CD14-positive monocyte (primary cell): ENCODE data around the gene KIRREL3. TPM values are rescaled to one million over a fixed set of nuclear protein-coding genes. Genes with fewer than 3 reads are reported as not detected.

Experiments used
- DNase-seq, 3 donors: peaks; one replicate each; pipeline ENCODE4 v3.0.0-alpha.2; 2011 to 2022
- H2AFZ ChIP-seq: 2 replicates; pipeline ENCODE4 v1.6.0; 2012; ENCODE audit warnings: mild to moderate bottlenecking, low read depth, low read length, inconsistent platforms; ENCODE audit not compliant: insufficient read depth, poor library complexity, severe bottlenecking
- H3K27ac ChIP-seq, 2 donors: 1 replicate in 1 of 2; 2 replicates in 1 of 2; pipeline ENCODE4 v1.5.1; 2012 to 2013; ENCODE audit warnings: low read length in 2 of 2, control low read depth in 1 of 2, inconsistent platforms in 1 of 2, low read depth in 1 of 2, mild to moderate bottlenecking in 1 of 2
- H3K27me3 ChIP-seq, 2 donors: one replicate each; pipeline versions ENCODE4 v1.6.0 to v1.6.1; 2011 to 2013; ENCODE audit warnings: low read length in 2 of 2; ENCODE audit not compliant: control insufficient read depth in 2 of 2, insufficient read depth in 2 of 2
- H3K36me3 ChIP-seq, 2 donors: replicated peaks in 1 of 2; 1 replicate in 1 of 2; 2 replicates in 1 of 2; pipeline versions ENCODE4 v1.5.1 to v1.6.1; 2012 to 2013; ENCODE audit warnings: low read length in 2 of 2, control low read depth in 1 of 2, inconsistent platforms in 1 of 2, mild to moderate bottlenecking in 1 of 2; ENCODE audit not compliant: insufficient read depth in 2 of 2, control insufficient read depth in 1 of 2
- H3K4me1 ChIP-seq, 2 donors: 1 replicate in 1 of 2; 2 replicates in 1 of 2; pipeline versions ENCODE4 v1.5.1 to v1.6.1; 2012 to 2013; ENCODE audit warnings: low read length in 2 of 2, control low read depth in 1 of 2, inconsistent platforms in 1 of 2, mild to moderate bottlenecking in 1 of 2, moderate library complexity in 1 of 2; ENCODE audit not compliant: insufficient read depth in 2 of 2, control insufficient read depth in 1 of 2
- H3K4me2 ChIP-seq: replicated peaks from 2 replicates; pipeline ENCODE3; 2012; ENCODE audit warnings: low read length, moderate library complexity, mild to moderate bottlenecking; ENCODE audit not compliant: poor library complexity, severe bottlenecking; ENCODE audit errors: extremely low read depth
- H3K4me3 ChIP-seq, 3 experiments: fragments of 200-600 bp in 1 of 3; sonication (generic) in 1 of 3; replicated peaks in 1 of 3; 1 replicate in 2 of 3; 2 replicates in 1 of 3; pipeline ENCODE4 v1.5.1; 2011 to 2013; ENCODE audit warnings: low read length in 3 of 3, mild to moderate bottlenecking in 3 of 3, control low read depth in 2 of 3, low read depth in 2 of 3, inconsistent platforms in 1 of 3, moderate library complexity in 1 of 3
- H3K79me2 ChIP-seq: 2 replicates; pipeline ENCODE4 v1.6.0; 2012; ENCODE audit warnings: mild to moderate bottlenecking, control low read depth, inconsistent platforms, low read length, moderate library complexity; ENCODE audit not compliant: insufficient read depth
- H3K9ac ChIP-seq: 2 replicates; pipeline ENCODE4 v1.6.0; 2017; ENCODE audit warnings: low read length, mild to moderate bottlenecking; ENCODE audit not compliant: insufficient read depth, poor library complexity, severe bottlenecking
- H3K9me3 ChIP-seq, 2 donors: replicated peaks in 1 of 2; 1 replicate in 1 of 2; 2 replicates in 1 of 2; pipeline versions ENCODE4 v1.5.1 to v1.6.1; 2012 to 2013; ENCODE audit warnings: low read length in 2 of 2, control low read depth in 1 of 2; ENCODE audit not compliant: control insufficient read depth in 1 of 2, insufficient read depth in 1 of 2
- H4K20me1 ChIP-seq: 2 replicates; pipeline ENCODE4 v1.6.0; 2012; ENCODE audit warnings: mild to moderate bottlenecking, low read length, control low read depth, moderate library complexity; ENCODE audit not compliant: insufficient read depth
- H3K27ac Mint-ChIP-seq, 7 donors: one replicate each; pipeline ENCODE4 v1.8.0; 2020; ENCODE audit warnings: mild to moderate bottlenecking in 7 of 7, mixed read lengths in 7 of 7, moderate library complexity in 6 of 7, inconsistent platforms in 2 of 7
- H3K27me3 Mint-ChIP-seq, 3 donors: one replicate each; pipeline ENCODE4 v1.8.0; 2021 to 2022; ENCODE audit warnings: low read depth in 3 of 3, mild to moderate bottlenecking in 3 of 3, mixed read lengths in 3 of 3, moderate library complexity in 3 of 3, inconsistent platforms in 1 of 3
- H3K36me3 Mint-ChIP-seq, 2 donors: one replicate each; pipeline ENCODE4 v1.8.0; 2020; ENCODE audit warnings: mixed read lengths in 2 of 2, inconsistent platforms in 1 of 2, mild to moderate bottlenecking in 1 of 2
- H3K4me1 Mint-ChIP-seq: one replicate; pipeline ENCODE4 v1.8.0; 2020; ENCODE audit warnings: mild to moderate bottlenecking, mixed read lengths
- H3K4me3 Mint-ChIP-seq, 2 donors: one replicate each; pipeline ENCODE4 v1.8.0; 2020; ENCODE audit warnings: mild to moderate bottlenecking in 2 of 2, mixed read lengths in 2 of 2, moderate library complexity in 1 of 2
- H3K9me3 Mint-ChIP-seq, 7 donors: one replicate each; pipeline ENCODE4 v1.8.0; 2020 to 2022; ENCODE audit warnings: mixed read lengths in 7 of 7, mild to moderate bottlenecking in 6 of 7, moderate library complexity in 6 of 7, inconsistent platforms in 2 of 7
- WGBS: methylation state at CpG from one replicate; pipeline ENCODE4 v1.1.5; 2013; ENCODE audit warnings: missing lambda C conversion rate; ENCODE audit not compliant: insufficient coverage; 5-methylcytosine and 5-hydroxymethylcytosine counted together
- intact Hi-C, 2 donors: fragments of 100-400 bp; cut with micrococcal nuclease; formaldehyde crosslinking; loops; one replicate each; pipeline versions ENCODE4 v1.15.0 to v1.15.1; 2023
- polyA plus RNA-seq, 3 donors: library from polyadenylated mRNA; depleted of rRNA in 1 of 3; unstranded in 2 of 3; stranded (reverse) in 1 of 3; fragments of 300-500 nt in 2 of 3; fragments of >200 nt in 1 of 3; fragmentation: Illumina TruSeq in 2 of 3; gene quantifications; 1 replicate in 2 of 3; 2 replicates in 1 of 3; pipeline ENCODE4 v1.2.3, GENCODE V29; 2012 to 2021
- TF ChIP-seq, protein P1 (sequence below): fragments of 200-600 bp; IDR thresholded peaks from one replicate; pipeline ENCODE4 v1.8.0; 2022; ENCODE audit warnings: antibody characterized with exemption, mild to moderate bottlenecking

Gene KIRREL3
- polyA plus RNA-seq, 3 donors = not detected

DNA sequence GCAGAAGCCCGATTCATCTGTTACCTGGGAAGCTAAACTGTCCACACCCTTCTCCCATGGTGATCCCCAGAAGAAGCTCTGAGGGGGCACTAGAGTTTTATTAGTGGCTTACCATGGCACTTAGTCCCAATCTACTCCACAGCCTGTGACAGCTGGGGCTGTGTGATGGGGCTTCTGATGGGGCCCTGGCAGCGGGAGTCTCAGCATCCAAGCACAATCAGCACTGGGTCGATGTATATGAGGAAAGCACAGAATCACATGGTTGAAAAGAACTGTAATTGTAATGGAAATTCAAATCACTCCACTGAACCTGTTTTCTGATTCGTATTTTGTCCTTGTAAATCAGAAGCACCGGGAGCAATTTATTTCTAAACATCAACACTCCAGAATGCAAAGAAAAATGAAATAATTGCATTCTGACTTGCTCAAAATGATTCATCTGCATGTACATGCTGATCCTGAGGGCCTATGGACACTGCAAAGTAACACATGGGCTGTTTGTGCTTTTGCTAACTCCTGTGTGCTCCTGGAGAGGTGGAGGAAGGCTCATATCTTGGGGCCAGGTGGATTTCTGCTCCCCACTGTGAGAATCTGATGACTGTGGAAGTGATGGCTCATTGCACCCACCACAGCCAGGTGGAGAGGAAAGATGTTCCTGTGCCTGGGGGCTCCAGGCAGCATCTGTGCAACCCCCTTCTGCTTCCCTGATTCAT lies 203.0 kb downstream of the KIRREL3 start:
- Mint-ChIP-seq H3K36me3 (no peaks in the 10 kb centered on the region), H3K27ac (no peak overlapping the region), H3K4me3 (no peak overlapping the region), H3K4me1 (no peaks in the 10 kb centered on the region), H3K9me3 (peaks cover 0 to 6% (median 0%) of the 10 kb centered on the region in 7 donors), H3K27me3 (peaks cover 2 to 4% (median 3%) of the 10 kb centered on the region in 3 donors)
- no peaks in the 10 kb centered on the region for H3K27me3 ChIP-seq
- H2AFZ ChIP-seq = no peak overlapping the region
- intact Hi-C loops = no loop called here
- H3K4me2 ChIP-seq = no peak overlapping the region
- TF ChIP-seq, protein P1, sequence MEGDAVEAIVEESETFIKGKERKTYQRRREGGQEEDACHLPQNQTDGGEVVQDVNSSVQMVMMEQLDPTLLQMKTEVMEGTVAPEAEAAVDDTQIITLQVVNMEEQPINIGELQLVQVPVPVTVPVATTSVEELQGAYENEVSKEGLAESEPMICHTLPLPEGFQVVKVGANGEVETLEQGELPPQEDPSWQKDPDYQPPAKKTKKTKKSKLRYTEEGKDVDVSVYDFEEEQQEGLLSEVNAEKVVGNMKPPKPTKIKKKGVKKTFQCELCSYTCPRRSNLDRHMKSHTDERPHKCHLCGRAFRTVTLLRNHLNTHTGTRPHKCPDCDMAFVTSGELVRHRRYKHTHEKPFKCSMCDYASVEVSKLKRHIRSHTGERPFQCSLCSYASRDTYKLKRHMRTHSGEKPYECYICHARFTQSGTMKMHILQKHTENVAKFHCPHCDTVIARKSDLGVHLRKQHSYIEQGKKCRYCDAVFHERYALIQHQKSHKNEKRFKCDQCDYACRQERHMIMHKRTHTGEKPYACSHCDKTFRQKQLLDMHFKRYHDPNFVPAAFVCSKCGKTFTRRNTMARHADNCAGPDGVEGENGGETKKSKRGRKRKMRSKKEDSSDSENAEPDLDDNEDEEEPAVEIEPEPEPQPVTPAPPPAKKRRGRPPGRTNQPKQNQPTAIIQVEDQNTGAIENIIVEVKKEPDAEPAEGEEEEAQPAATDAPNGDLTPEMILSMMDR = no peak
- H3K4me1 ChIP-seq = no peaks in the 10 kb centered on the region
- no peak overlapping the region for H3K4me3 ChIP-seq
- 90% methylated on average over 2 of the region's 5 CpGs for WGBS
- H3K9me3 ChIP-seq = peaks cover 0 to 5% of the 10 kb centered on the region in 2 donors
- DNase-seq = no peak
- H3K27ac ChIP-seq = no peak overlapping the region
- H3K36me3 ChIP-seq = no peaks in the 10 kb centered on the region
- no peak overlapping the region for H3K9ac ChIP-seq
- H3K79me2 ChIP-seq = no peaks in the 10 kb centered on the region
- no peaks in the 10 kb centered on the region for H4K20me1 ChIP-seq

DNA sequence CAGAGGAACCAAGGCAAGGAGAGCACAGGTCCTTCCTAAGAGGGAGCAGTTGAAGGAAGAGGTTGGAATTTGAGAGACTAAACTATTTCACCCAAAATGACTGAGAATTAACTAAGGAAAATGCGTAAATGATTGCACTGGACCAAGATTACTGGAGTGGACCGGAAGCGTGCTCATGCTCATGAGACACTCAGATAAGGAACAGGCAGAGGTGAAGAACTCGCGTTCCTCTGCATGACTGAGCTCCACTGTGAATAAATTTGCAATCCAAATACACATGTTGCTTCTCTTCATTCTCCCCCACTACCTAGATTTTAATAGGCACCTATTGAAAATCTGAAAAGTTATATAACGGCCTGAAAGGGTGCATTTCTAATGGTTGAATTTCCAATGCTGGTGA lies 207.0 kb downstream of the KIRREL3 start:
- H3K79me2 ChIP-seq = no peaks in the 10 kb centered on the region
- no peaks in the 10 kb centered on the region for H3K27me3 ChIP-seq
- 92% methylated on average over 2 of the region's 6 CpGs for WGBS
- H3K36me3 Mint-ChIP-seq = no peaks in the 10 kb centered on the region
- no peak overlapping the region for H3K4me3 Mint-ChIP-seq
- H3K9me3 ChIP-seq = no peaks in the 10 kb centered on the region
- no peak overlapping the region for H2AFZ ChIP-seq
- no peaks in the 10 kb centered on the region for H3K4me1 ChIP-seq
- no peak overlapping the region for H3K9ac ChIP-seq
- H3K4me3 ChIP-seq = no peak overlapping the region
- H3K4me2 ChIP-seq = no peak overlapping the region
- H3K36me3 ChIP-seq = no peaks in the 10 kb centered on the region
- peaks cover 0 to 1% (median 0%) of the 10 kb centered on the region in 7 donors for H3K9me3 Mint-ChIP-seq
- intact Hi-C loops = no loop called here
- H4K20me1 ChIP-seq = no peaks in the 10 kb centered on the region
- no peak overlapping the region for H3K27ac ChIP-seq
- TF ChIP-seq, protein P1 = no peak
- DNase-seq = no peak
- no peak overlapping the region for H3K27ac Mint-ChIP-seq
- peaks cover 2 to 5% (median 3%) of the 10 kb centered on the region in 3 donors for H3K27me3 Mint-ChIP-seq
- no peaks in the 10 kb centered on the region for H3K4me1 Mint-ChIP-seq
